WERI-Rb-1 (cell line): Measurements from ENCODE around the gene COQ8A.

Experiments used
- DNase-seq: peaks from one replicate; pipeline ENCODE4 v3.0.0-alpha.2; 2020
- H3K27ac ChIP-seq: fragments of 250-450 bp; sonication (Bioruptor Pico); 2 replicates; pipeline ENCODE4 v1.5.1; 2020; ENCODE audit warnings: mild to moderate bottlenecking, moderate library complexity
- H3K27me3 ChIP-seq: fragments of 250-450 bp; sonication (Bioruptor Pico); 2 replicates; pipeline ENCODE4 v1.5.1; 2021; ENCODE audit warnings: mild to moderate bottlenecking, low read depth, moderate library complexity; ENCODE audit not compliant: insufficient read depth, severe bottlenecking
- H3K36me3 ChIP-seq: fragments of 250-450 bp; sonication (Bioruptor Pico); 2 replicates; pipeline ENCODE4 v1.5.1; 2020; ENCODE audit warnings: mild to moderate bottlenecking, moderate library complexity
- H3K4me3 ChIP-seq: 2 replicates; pipeline ENCODE4 v1.5.1; 2011; ENCODE audit warnings: low read depth, mild to moderate bottlenecking, control low read depth, low read length
- H3K9me3 ChIP-seq: fragments of 250-450 bp; sonication (Bioruptor Pico); 2 replicates; pipeline ENCODE4 v1.5.1; 2021; ENCODE audit warnings: mild to moderate bottlenecking, moderate library complexity; ENCODE audit not compliant: severe bottlenecking
- CTCF ChIP-seq: IDR thresholded peaks from 2 replicates; pipeline ENCODE4 v1.5.1; 2011; ENCODE audit warnings: low read depth, mild to moderate bottlenecking, control low read depth, inconsistent platforms, low read length

The COQ8A gene

GRCh38 chr1:226960944-226961765 is 21.1 kb downstream of the COQ8A start:
- no peak for TF ChIP-seq CTCF
- no peak for DNase-seq
- no peaks in the 10 kb centered on the region for H3K27me3 ChIP-seq
- no peak overlapping the region for H3K27ac ChIP-seq
- no peak overlapping the region for H3K4me3 ChIP-seq
- H3K9me3 ChIP-seq = no peaks in the 10 kb centered on the region
- no peaks in the 10 kb centered on the region for H3K36me3 ChIP-seq

- no peaks in the 10 kb centered on the region for H3K9me3 ChIP-seq
- no peak overlapping the region for H3K4me3 ChIP-seq
- H3K27me3 ChIP-seq = no peaks in the 10 kb centered on the region
- no peaks in the 10 kb centered on the region for H3K36me3 ChIP-seq
- DNase-seq = no peak
- no peak for TF ChIP-seq CTCF
- no peak overlapping the region for H3K27ac ChIP-seq
Measured at GRCh38 chr1:226962421-226963391, 22.6 kb downstream of the COQ8A start.

- no peak for TF ChIP-seq CTCF
- Histone ChIP-seq H3K36me3 (no peaks in the 10 kb centered on the region), H3K27me3 (no peaks in the 10 kb centered on the region), H3K27ac (no peak overlapping the region), H3K4me3 (no peak overlapping the region), H3K9me3 (no peaks in the 10 kb centered on the region)
- no peak for DNase-seq
Measured at GRCh38 chr1:226964068-226964425, 24.0 kb downstream of the COQ8A start.

- H3K27me3 ChIP-seq = no peaks in the 10 kb centered on the region
- no peak overlapping the region for H3K4me3 ChIP-seq
- DNase-seq = no peak
- TF ChIP-seq CTCF = no peak
- no peaks in the 10 kb centered on the region for H3K36me3 ChIP-seq
- no peak overlapping the region for H3K27ac ChIP-seq
- H3K9me3 ChIP-seq = no peaks in the 10 kb centered on the region
Measured at GRCh38 chr1:226964611-226965486, 24.8 kb downstream of the COQ8A start.

- H3K36me3 ChIP-seq = no peaks in the 10 kb centered on the region
- H3K4me3 ChIP-seq = no peak overlapping the region
- DNase-seq = no peak
- H3K27ac ChIP-seq = no peak overlapping the region
- TF ChIP-seq CTCF = no peak
- no peaks in the 10 kb centered on the region for H3K9me3 ChIP-seq
- no peaks in the 10 kb centered on the region for H3K27me3 ChIP-seq
Measured at GRCh38 chr1:226965581-226966440, 25.7 kb downstream of the COQ8A start.
